Stimulated activated memory B cell treated with anti-CD40 and anti-IgM and Interleukin-4, amounts not matched to agents 10 μg/mL and 1 μg/mL and 100 μg/mL, for 72 hours (primary cell): Measurements from ENCODE around the gene KRT36.

Source experiments
- ATAC-seq: fragments of 150-1000 bp; cut with Tn5 transposase; 2 replicates; pipeline ENCODE4 v1.10.0; 2021
- H3K27ac Mint-ChIP-seq: one replicate; pipeline ENCODE4 v1.8.0; 2022; ENCODE audit warnings: mild to moderate bottlenecking, mixed read lengths
- H3K27me3 Mint-ChIP-seq: one replicate; pipeline ENCODE4 v1.8.0; 2022; ENCODE audit warnings: mixed read lengths
- H3K36me3 Mint-ChIP-seq: one replicate; pipeline ENCODE4 v1.8.0; 2022; ENCODE audit warnings: mixed read lengths
- H3K4me1 Mint-ChIP-seq: one replicate; pipeline ENCODE4 v1.8.0; 2022; ENCODE audit warnings: mixed read lengths
- H3K4me3 Mint-ChIP-seq: one replicate; pipeline ENCODE4 v1.8.0; 2022; ENCODE audit warnings: mild to moderate bottlenecking, moderate library complexity, mixed read lengths
- H3K9me3 Mint-ChIP-seq: one replicate; pipeline ENCODE4 v1.8.0; 2022; ENCODE audit warnings: mixed read lengths

The KRT36 gene

GRCh38 chr17:41489531-41489930 is at the start of gene KRT36:
TSS of gene KRT36 (minus strand) at chr17:41489910. CDS start at chr17:41489864, 46 bp downstream.
- Mint-ChIP-seq H3K36me3 (no peaks in the 10 kb centered on the region), H3K27me3 (peaks cover 30% of the 10 kb centered on the region), H3K27ac (no peak within 1 kb of the TSS), H3K4me1 (peaks cover 11% of the 10 kb centered on the region), H3K9me3 (no peaks in the 10 kb centered on the region), H3K4me3 (no peak within 1 kb of the TSS)
- no peak for ATAC-seq

DNA sequence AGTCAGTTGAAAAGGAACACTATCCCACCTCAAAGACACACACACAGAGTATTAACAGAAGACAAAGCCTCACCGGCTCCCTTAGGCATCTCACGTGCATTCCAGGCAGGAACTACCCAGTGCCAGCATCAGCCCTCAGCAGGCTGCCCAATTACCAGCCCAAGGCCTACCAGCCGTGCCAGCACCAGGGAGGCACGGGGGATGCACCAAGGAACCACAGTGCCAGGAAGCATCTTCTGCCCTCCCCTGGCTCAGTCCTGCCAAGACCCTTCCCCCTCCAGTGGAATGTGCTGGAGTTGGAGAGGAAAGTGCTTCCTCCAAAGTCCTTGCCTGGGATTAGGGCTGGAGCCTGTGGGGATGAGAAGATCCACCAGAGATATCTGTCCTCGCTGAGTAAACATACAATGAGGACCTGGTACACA is 49.4 kb upstream of the KRT36 start:
- no peaks in the 10 kb centered on the region for H3K4me1 Mint-ChIP-seq
- H3K27ac Mint-ChIP-seq: no peak overlapping the region
- no peak overlapping the region for H3K4me3 Mint-ChIP-seq
- peaks cover 37% of the 10 kb centered on the region for H3K27me3 Mint-ChIP-seq
- H3K9me3 Mint-ChIP-seq: no peaks in the 10 kb centered on the region
- H3K36me3 Mint-ChIP-seq: no peaks in the 10 kb centered on the region
- ATAC-seq: no peak

- Mint-ChIP-seq H3K9me3 (no peaks in the 10 kb centered on the region), H3K4me3 (no peak overlapping the region), H3K4me1 (no peaks in the 10 kb centered on the region), H3K27me3 (peaks cover 42% of the 10 kb centered on the region), H3K27ac (no peak overlapping the region), H3K36me3 (no peaks in the 10 kb centered on the region)
- ATAC-seq: no peak
Observed at GRCh38 chr17:41538565-41538991, 48.9 kb upstream of the KRT36 start.

- H3K4me1 Mint-ChIP-seq: no peaks in the 10 kb centered on the region
- peaks cover 48% of the 10 kb centered on the region for H3K27me3 Mint-ChIP-seq
- no peak overlapping the region for H3K27ac Mint-ChIP-seq
- no peak for ATAC-seq
- H3K9me3 Mint-ChIP-seq: no peaks in the 10 kb centered on the region
- H3K4me3 Mint-ChIP-seq: no peak overlapping the region
- H3K36me3 Mint-ChIP-seq: no peaks in the 10 kb centered on the region
Observed at GRCh38 chr17:41537990-41538389, 48.3 kb upstream of the KRT36 start.

DNA sequence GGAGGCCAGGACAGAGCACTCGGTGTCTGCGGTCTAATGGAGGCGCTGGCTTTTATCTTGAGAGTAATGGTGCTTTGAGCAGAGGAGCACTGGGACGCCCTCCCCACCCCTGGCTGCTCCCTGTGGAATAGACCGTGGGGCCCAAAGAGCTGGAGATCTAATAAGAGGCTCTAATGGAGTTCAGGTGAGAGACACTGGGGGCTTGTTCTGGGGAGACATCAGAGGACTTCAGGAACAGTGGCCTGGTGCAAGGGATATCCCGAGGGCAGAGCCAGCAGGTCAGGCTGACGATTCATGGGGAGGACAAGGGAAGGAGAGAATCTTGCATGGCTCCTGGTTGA is 47.9 kb upstream of the KRT36 start:
- ATAC-seq: no peak
- peaks cover 52% of the 10 kb centered on the region for H3K27me3 Mint-ChIP-seq
- H3K36me3 Mint-ChIP-seq: no peaks in the 10 kb centered on the region
- no peaks in the 10 kb centered on the region for H3K4me1 Mint-ChIP-seq
- no peaks in the 10 kb centered on the region for H3K9me3 Mint-ChIP-seq
- no peak overlapping the region for H3K27ac Mint-ChIP-seq
- no peak overlapping the region for H3K4me3 Mint-ChIP-seq

DNA sequence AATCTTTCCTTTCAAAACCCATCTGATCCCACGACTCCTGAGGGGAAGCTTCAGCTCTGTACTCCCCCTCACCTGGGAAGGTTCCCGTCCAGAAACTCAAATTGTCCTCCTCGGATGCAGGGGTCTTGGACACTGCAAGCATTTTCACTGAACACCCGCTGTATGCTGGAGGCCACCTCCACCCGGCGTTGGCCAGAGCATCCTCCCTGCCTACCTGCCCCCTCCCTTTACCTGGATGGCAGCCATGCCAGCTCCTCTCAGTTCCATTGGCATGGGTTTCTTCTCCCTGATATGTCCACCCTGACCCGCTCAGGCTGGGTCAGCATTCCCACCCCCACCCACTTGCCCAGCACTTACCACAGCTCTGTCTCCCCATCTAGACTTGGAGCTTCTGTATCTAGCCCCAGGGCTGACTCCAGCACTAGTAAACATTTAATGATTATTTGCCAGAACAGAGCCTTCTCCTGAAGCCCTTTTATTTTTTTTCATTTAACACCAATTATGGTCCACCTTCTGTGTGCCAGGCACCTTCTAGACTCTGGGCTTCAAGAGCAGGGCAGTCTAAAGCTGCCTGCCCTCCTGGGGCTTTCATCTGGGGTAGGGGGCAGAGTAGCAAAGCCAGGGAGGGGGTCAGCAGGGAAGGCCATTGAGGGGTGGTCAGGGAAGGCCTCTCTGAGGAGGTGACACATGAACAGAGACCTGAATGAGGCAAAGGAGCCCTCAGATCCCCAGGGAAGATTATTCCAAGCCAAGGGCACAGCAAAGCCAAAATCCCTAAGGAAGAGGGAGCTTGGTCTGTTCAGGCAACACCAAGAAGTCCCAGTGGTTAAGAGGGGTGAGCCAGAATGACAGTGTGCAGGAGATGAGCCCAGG is 47.3 kb upstream of the KRT36 start:
- Mint-ChIP-seq H3K27ac (no peak overlapping the region), H3K4me1 (no peaks in the 10 kb centered on the region)

GRCh38 chr17:41535764-41536481 is 46.2 kb upstream of the KRT36 start:
- peak; percentile 11 for ATAC-seq
- Mint-ChIP-seq H3K4me3 (no peak overlapping the region), H3K27ac (no peak overlapping the region), H3K27me3 (peaks cover 65% of the 10 kb centered on the region), H3K4me1 (no peaks in the 10 kb centered on the region), H3K36me3 (no peaks in the 10 kb centered on the region), H3K9me3 (no peaks in the 10 kb centered on the region)

More for the DNA sequence above, 47.3 kb upstream of the KRT36 start:
- H3K4me3 Mint-ChIP-seq: no peak overlapping the region
- no peaks in the 10 kb centered on the region for H3K9me3 Mint-ChIP-seq
- ATAC-seq: peak; percentile 18
- no peaks in the 10 kb centered on the region for H3K36me3 Mint-ChIP-seq
- H3K27me3 Mint-ChIP-seq: peaks cover 58% of the 10 kb centered on the region

DNA sequence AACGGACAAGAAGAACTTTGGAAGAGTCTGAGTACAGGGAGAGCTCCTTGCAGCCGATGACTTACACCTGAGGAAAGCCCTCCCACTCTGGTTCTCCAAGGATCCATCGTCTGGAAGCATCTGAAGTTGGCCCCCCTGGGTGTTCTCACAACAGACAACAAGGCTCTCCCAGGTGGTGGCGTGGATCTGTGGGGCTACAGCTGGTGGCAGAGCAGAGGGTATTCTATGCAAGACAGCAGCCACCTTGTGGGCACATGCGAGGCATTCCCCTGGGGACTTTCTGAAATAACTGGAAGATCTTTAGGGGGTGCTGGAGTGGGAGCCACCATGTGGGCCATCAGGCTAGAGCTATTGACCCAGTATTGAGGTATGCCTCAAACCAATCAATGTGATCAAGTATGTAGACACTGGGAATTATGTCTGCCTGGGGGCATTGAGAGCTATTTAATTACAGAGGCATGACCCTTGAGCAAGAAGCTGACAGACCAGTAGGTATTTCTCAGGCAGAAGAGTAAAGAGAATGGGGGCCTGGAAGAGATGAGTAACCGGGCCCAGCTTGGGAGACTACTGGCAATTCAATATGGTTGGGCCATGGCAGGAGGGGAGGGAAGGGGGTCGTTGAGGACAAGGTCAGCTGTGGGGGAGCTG is 45.3 kb upstream of the KRT36 start:
- ATAC-seq: no peak
- H3K27me3 Mint-ChIP-seq: peaks cover 71% of the 10 kb centered on the region
- no peaks in the 10 kb centered on the region for H3K36me3 Mint-ChIP-seq
- H3K9me3 Mint-ChIP-seq: no peaks in the 10 kb centered on the region
- no peak overlapping the region for H3K27ac Mint-ChIP-seq
- no peak overlapping the region for H3K4me3 Mint-ChIP-seq
- no peaks in the 10 kb centered on the region for H3K4me1 Mint-ChIP-seq

DNA sequence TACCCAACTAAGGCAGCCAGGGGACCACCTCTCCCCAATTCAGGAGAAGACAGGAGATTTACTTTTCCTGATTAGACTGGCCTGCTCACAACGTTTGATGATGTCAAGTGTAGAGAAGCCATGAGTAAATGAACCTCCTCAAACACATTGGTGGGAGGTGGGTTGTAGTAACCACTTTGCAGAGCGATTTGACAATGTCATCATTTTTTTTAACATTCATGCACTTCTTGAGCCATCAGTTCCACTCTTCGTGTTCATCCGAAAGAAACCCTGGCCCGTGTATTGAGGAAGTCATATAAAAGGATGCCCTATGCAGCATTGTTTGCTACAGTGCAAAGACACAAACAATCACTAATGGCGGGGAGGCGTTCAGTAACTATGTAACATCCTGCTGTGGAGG is 43.9 kb upstream of the KRT36 start:
- no peaks in the 10 kb centered on the region for H3K9me3 Mint-ChIP-seq
- no peak for ATAC-seq
- H3K36me3 Mint-ChIP-seq: no peaks in the 10 kb centered on the region
- H3K27me3 Mint-ChIP-seq: peaks cover 81% of the 10 kb centered on the region
- no peak overlapping the region for H3K4me3 Mint-ChIP-seq
- no peak overlapping the region for H3K27ac Mint-ChIP-seq
- peaks cover 1% of the 10 kb centered on the region for H3K4me1 Mint-ChIP-seq

DNA sequence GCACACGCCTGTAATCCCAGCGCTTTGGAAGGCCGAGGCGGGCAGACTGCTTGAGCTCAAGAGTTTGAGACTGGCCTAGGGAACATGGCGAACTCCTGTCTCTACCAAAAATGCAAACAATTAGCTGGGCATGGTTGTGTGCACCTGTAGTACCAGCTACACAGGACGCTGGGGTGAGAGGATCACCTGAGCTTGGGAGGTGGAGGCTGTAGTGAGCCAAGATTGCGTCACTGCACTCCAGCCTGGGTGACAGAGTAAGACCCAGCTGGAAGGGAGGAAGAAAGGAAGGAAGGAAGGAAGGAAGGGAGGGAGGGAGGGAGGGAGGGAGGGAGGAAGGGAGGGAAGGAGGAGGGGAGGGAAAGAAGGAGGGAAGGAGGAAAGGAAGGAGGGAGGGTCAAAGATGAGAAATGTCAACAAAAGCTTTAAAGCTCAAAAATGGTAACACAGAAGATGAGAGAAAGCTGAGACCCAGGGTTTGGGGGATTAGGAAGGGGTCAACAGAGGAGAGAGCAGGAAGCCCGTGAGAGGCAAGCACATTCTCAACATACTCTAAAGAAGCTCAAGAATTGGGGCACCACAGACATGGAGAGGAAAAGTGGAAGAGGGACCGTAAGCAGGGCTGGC is 43.3 kb upstream of the KRT36 start:
- Mint-ChIP-seq H3K36me3 (no peaks in the 10 kb centered on the region), H3K4me1 (peaks cover 7% of the 10 kb centered on the region), H3K27me3 (peaks cover 83% of the 10 kb centered on the region), H3K9me3 (no peaks in the 10 kb centered on the region), H3K4me3 (no peak overlapping the region), H3K27ac (no peak overlapping the region)
- no peak for ATAC-seq

DNA sequence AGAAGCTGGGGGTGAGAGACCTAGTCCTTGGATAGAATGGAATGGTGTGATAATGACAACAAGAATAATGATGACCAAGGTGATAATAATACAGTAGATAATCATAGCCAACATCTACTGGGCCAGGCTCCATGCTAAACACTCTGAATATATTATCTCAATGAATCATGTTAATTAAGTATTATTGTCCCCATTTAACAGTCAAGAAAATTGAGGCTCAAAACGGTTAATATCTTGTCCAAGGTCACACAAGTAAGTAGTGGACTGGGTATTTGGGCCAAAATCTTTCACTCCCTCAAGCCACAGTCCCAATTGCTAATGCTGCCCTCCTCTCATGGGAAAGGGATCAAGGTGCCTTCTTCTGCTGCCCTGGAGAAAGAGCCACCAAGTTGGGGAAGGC is 42.3 kb upstream of the KRT36 start:
- ATAC-seq: no peak
- Mint-ChIP-seq H3K27me3 (peaks cover 84% of the 10 kb centered on the region), H3K9me3 (no peaks in the 10 kb centered on the region), H3K4me1 (peaks cover 15% of the 10 kb centered on the region), H3K4me3 (no peak overlapping the region), H3K36me3 (no peaks in the 10 kb centered on the region), H3K27ac (no peak overlapping the region)

DNA sequence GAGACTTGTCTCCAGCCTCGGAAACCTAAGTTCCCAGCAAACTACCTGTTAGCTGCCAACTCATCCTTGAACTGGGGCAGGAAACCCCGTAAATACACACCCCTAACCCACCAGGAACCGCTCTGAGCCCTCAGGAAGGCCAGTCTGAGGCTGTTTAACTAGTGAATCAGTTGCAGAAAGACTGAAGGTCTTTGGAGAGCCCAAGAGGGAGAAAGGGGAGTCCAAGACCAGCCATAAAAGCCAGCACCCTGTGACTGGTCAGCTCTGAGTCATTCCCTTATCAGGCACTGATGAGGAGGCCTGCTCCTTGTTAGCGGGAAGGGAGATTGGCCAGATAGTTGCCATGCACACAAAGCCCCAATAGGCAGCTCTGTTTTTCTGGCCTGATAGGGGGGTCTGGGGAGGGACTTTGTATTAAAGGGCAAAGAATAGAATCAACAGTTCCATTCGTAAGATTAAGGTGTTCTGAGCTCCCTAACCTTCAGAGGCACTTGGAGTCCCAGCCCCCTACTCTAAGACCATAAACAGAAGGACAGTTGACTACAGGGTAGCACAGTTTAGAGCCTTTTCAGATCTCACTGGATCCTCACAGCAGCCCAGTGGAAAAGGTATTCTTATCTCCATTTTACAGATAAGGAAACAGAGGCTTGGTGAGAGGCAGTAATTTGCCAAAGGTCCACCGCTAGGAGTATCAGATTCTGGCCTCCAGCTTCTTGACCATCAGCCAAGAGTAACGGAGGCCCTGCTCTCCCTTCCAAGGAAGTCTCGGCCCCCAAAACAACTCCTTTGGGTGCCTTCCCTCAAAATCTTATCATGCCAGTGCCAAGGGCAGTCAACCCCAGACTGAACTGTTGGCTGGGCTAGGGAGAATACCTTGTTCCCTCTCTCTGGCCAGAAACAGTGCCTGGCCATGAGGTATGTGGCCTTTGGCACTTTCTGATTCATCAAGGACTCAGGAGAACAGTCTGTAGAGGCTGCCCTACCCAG is 40.6 kb upstream of the KRT36 start:
- no peaks in the 10 kb centered on the region for H3K36me3 Mint-ChIP-seq
- no peak for ATAC-seq
- no peaks in the 10 kb centered on the region for H3K9me3 Mint-ChIP-seq
- no peak overlapping the region for H3K27ac Mint-ChIP-seq
- H3K27me3 Mint-ChIP-seq: peaks cover 79% of the 10 kb centered on the region
- H3K4me1 Mint-ChIP-seq: peaks cover 15% of the 10 kb centered on the region
- no peak overlapping the region for H3K4me3 Mint-ChIP-seq

- H3K4me3 Mint-ChIP-seq: no peak overlapping the region
- no peak for ATAC-seq
- no peak overlapping the region for H3K27ac Mint-ChIP-seq
- peaks cover 77% of the 10 kb centered on the region for H3K27me3 Mint-ChIP-seq
- no peaks in the 10 kb centered on the region for H3K9me3 Mint-ChIP-seq
- peaks cover 15% of the 10 kb centered on the region for H3K4me1 Mint-ChIP-seq
- no peaks in the 10 kb centered on the region for H3K36me3 Mint-ChIP-seq
Observed at GRCh38 chr17:41529491-41529915, 39.8 kb upstream of the KRT36 start.

- H3K4me3 Mint-ChIP-seq: no peak overlapping the region
- peaks cover 80% of the 10 kb centered on the region for H3K27me3 Mint-ChIP-seq
- no peak for ATAC-seq
- H3K4me1 Mint-ChIP-seq: peaks cover 15% of the 10 kb centered on the region
- H3K9me3 Mint-ChIP-seq: no peaks in the 10 kb centered on the region
- H3K27ac Mint-ChIP-seq: no peak overlapping the region
- H3K36me3 Mint-ChIP-seq: no peaks in the 10 kb centered on the region
Observed at GRCh38 chr17:41528959-41529353, 39.2 kb upstream of the KRT36 start.
